Motor neuron (in vitro differentiated cells): Measurements from ENCODE around the gene DLGAP3. TPM values are rescaled to one million over a fixed set of nuclear protein-coding genes. Genes with fewer than 3 reads are reported as not detected.

Experiments used
- ATAC-seq, 8 experiments: fragments of 200-7000 bp; cut with Tn5 transposase; replicated peaks in 6 of 8; 2 replicates each; pipeline ENCODE4 v1.8.0; 2021; ENCODE audit warnings: mild to moderate bottlenecking in 8 of 8, moderate library complexity in 8 of 8
- H3K27ac ChIP-seq, 2 donors: fragments of 250-450 bp; sonication (Bioruptor Pico); 2 replicates each; pipeline ENCODE4 v1.9.0; 2021; ENCODE audit warnings: antibody characterized with exemption in 2 of 2, mild to moderate bottlenecking in 2 of 2, moderate library complexity in 1 of 2
- H3K4me1 ChIP-seq, 2 donors: fragments of 250-450 bp; sonication (Bioruptor Pico); replicated peaks in 1 of 2; 2 replicates each; pipeline ENCODE4 v1.6.1; 2021; ENCODE audit warnings: antibody characterized with exemption in 2 of 2, mild to moderate bottlenecking in 2 of 2, moderate library complexity in 1 of 2
- H3K4me3 ChIP-seq, 5 donors: fragments of 250-450 bp; sonication (Bioruptor Pico); 2 replicates each; pipeline ENCODE4 v1.9.0; 2021; ENCODE audit warnings: antibody characterized with exemption in 5 of 5, mild to moderate bottlenecking in 5 of 5, moderate library complexity in 4 of 5
- WGBS, 10 experiments: fragments of 450-650 bp; shearing (Covaris generic); methylation state at CpG; one replicate each; pipeline ENCODE4 v1.0.0; 2022; 5-methylcytosine and 5-hydroxymethylcytosine counted together
- in situ Hi-C, 9 experiments: fragments of 400-800 bp; cut with MboI; loops; one replicate each; pipeline ENCODE4 v1.15.0; 2021; ENCODE audit warnings: low sequenced_read_pairs in 9 of 9, low pct_unique_long_range_greater_than_20kb in 2 of 9; ENCODE audit not compliant: unreplicated experiment in 9 of 9
- total RNA-seq, 8 experiments: library from RNA; unstranded; fragments of 300-600 nt; gene quantifications; 2 replicates each; pipeline versions ENCODE4 v1.2.3 to v1.2.4, GENCODE V29; 2022

The DLGAP3 gene
- total RNA-seq, 8 experiments from 2014 or later = 0.21 to 8.2 (median 4.1) TPM

DNA sequence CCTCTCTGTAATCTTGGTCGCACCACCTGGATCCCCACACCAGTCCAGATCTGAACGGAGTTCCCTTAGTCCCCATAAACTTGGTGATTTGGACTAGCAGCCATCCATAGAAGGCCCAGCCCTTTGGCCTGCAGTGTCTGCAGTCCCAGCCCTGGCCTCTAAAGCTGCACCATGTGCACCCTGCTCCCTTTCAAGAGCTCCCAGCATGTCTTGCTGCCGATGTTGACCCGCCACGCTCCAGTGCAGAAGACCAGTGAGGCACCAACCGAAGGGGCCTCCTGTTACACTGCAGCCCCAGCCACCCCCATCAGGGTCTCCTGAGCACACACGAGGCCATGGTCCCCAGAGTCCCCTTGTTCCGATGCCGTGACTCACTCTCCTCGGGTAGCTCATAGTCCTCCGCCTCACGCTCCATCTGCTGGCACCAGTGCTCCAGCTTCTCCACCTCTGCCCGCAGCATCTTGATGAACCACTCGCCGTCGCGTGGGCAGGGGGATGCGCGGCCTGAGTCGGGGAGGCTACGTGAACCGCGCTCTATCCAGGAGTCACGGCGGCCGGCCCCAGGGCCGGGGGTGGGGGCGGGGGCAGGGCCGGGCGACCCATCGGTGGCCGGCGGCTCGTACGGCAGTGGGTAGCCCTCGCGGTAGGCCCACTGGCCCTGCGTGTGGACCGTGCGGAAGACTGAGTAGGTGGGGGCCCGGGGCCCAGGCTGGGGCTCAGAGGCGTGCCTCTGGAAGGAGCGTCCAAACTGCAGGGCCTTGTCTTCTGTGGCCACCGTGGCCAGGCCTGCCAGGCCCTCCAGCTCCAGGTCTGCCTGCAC, 61.0 kb downstream of the DLGAP3 start:
- Histone ChIP-seq H3K4me1 (peaks cover 7 to 13% of the 10 kb centered on the region in 2 donors), H3K4me3 (no peak overlapping the region), H3K27ac (no peak overlapping the region)
- no peak for ATAC-seq
- in situ Hi-C loops = no loop called here
- WGBS, 10 experiments = 20 to 100% (median 86%) methylated on average over 1 to 17 of the region's 44 CpGs; no CpG with 5 or more reads in 3 of the 10 experiments

DNA sequence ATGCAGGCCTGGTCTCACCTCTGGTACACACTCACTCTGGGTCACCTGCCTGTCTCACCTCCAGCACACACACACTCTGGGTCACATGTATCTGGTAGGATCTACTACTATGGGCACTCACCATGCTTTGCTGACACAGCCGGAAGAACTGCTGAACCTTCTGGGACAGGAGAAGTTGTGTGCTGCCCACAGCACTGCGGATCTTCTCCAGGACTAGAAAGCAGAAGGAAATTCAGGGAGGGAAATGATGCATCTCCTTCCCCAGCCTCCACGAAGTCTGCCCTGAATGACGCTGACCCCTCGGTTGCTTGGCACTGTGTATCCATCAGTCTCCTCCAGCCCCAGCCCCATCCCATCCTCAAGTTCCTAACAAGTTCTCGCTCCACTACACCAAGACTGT, 62.0 kb downstream of the DLGAP3 start:
- H3K27ac ChIP-seq = no peak overlapping the region
- no peak for ATAC-seq
- peaks cover 7 to 13% of the 10 kb centered on the region in 2 donors for H3K4me1 ChIP-seq
- no peak overlapping the region for H3K4me3 ChIP-seq
- in situ Hi-C loops = no loop called here
- WGBS, 10 experiments = 63 to 100% (median 93%) methylated on average over 1 to 4 of the region's 6 CpGs

DNA sequence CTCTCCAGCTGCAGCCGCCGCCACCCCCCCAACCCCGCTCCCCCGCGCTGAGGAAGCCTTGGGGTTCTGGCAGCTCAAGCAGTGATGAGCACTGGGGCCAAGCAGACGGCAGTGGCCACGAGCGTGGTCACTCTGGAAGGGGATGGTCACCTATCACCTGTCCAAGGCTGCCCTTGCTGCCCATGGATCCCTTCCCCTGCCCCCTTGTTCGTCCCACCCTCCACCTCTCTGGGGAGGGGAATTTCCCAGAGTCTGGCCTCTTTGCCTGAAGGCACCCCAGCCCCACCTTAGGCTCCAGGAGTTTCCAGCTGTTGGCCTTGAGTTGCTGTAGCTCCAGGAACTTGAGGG, 62.7 kb downstream of the DLGAP3 start:
- H3K27ac ChIP-seq = no peak overlapping the region
- ATAC-seq = no peak
- peaks cover 7 to 13% of the 10 kb centered on the region in 2 donors for H3K4me1 ChIP-seq
- in situ Hi-C loops = no loop called here
- H3K4me3 ChIP-seq = peak overlapping the region in 3 of 5 donors; percentile 44 to 49 (median 44)
- 49 to 100% methylated on average over 1 to 3 of the region's 9 CpGs; no CpG with 5 or more reads in 8 of the 10 experiments for WGBS, 10 experiments

DNA sequence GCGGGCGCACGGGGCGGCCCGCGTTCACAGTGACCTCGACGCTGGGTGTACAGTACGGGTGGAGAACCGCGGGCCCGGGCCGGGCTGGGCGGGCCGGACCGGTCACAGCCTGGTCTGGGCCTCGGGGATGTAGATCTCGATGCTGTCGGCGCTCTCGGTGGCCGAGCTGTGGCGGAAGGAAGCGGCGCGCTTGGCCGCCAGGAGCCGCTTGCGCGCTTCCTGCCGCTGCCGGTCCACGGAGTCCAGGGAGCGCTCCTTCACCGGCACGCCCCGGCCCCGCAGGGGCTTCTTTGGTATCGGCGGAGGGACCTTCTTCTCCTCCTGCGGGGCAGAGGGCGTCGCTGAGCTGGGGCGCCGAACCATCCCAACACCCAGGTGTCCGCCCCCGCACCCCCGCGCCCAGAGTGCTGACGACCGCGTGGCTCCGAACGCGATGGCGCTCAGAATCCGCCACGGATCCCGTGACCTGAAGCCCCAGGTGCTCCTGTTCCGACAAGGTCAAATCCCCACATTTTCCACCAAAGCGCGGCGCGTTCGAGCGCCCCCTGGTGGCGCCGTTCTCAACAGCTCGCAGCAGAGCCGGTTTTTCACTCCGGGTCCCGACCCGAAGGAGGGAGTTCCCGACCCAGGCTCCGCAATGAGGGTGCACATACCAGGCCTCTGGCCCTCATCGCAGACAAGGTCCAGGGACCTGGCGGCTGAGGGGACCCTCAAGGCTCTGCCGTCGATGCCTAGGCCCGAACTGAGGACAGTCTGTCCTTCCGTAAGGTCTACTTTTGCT, 63.3 kb downstream of the DLGAP3 start:
- Histone ChIP-seq H3K4me1 (peaks cover 7 to 13% of the 10 kb centered on the region in 2 donors), H3K4me3 (peak overlapping the region; percentile 36 to 49 (median 44)), H3K27ac (peak overlapping the region in 1 of 2 donors; percentile 46)
- WGBS, 10 experiments = 0 to 23% (median 3%) methylated on average over 3 to 41 of the region's 81 CpGs; no CpG with 5 or more reads in 4 of the 10 experiments
- ATAC-seq = peak; percentile 68 to 92 (median 80)
- in situ Hi-C loops = no loop called here

DNA sequence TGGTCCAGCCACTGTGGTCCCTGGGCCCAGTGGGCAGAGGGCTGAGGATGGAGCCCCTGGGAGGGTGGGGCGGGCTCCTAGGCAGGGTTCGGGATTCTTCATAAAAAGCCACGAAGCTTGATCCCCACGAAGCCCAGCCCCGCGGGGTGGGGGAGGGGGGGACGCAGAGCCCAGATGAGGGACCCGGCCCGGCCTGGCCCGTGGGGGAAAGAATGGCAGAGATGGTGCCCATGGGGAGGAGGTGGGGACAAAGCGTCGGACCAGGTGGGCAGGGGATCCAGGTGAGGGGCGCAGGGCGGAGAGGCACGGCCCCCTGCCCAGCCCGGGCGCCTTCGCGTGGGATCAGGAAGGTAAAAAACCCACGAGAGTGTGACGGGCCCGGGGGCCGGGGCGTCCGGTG, 63.9 kb downstream of the DLGAP3 start:
- ATAC-seq = peak in 1 of 8 experiments; percentile 0
- in situ Hi-C loops = no loop called here
- Histone ChIP-seq H3K4me3 (peak overlapping the region; percentile 36 to 49 (median 44)), H3K27ac (peak overlapping the region in 1 of 2 donors; percentile 46), H3K4me1 (peaks cover 7 to 11% of the 10 kb centered on the region in 2 donors)
- no CpG with 5 or more reads among the region's 25 CpGs for WGBS, 10 experiments

DNA sequence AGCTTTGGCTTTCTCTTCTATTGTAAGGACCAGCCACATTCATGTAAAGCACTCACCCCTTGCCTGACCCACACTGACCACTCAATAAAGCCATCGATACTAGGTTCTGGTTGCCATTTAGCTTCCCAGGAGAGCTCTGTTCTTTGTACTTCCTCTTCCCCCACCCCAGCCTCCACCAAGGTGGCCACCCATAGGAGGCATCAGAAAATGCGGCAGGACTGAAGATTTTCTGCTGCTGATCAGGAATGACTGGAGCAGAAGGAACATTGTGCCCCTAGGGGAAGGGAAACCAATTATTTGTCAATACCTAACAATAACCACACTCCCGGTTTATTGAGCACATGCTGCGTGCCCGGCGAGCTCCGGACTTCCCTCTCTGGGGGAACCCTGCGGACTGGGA, 64.7 kb downstream of the DLGAP3 start:
- no peak overlapping the region for H3K4me3 ChIP-seq
- no peak for ATAC-seq
- 60 to 100% (median 98%) methylated on average over 1 to 7 of the region's 8 CpGs; no CpG with 5 or more reads in 2 of the 10 experiments for WGBS, 10 experiments
- in situ Hi-C loops = no loop called here
- no peak overlapping the region for H3K27ac ChIP-seq
- peaks cover 7% of the 10 kb centered on the region in 2 donors for H3K4me1 ChIP-seq

DNA sequence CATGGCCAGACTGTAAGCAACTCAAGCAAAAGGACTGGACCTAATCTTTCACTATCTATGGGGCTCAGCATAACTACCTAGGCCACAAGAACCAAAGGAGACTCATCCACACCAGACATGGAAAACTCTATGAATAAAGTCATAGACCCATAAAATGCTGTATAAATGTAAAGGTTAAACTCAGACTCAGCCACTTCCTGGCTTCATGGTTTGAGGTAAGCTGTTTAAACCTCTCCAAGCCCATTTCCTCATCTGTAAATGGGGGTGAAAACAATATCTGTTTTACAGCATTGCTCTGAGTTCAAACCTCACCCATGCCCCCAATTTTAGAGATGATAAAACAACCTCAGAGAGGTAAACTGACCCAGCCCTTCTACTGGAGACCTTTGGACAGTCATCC, 65.9 kb downstream of the DLGAP3 start:
- Histone ChIP-seq H3K27ac (no peak overlapping the region), H3K4me3 (no peak overlapping the region), H3K4me1 (peaks cover 10 to 12% of the 10 kb centered on the region in 2 donors)
- in situ Hi-C loops = no loop called here
- ATAC-seq = no peak

DNA sequence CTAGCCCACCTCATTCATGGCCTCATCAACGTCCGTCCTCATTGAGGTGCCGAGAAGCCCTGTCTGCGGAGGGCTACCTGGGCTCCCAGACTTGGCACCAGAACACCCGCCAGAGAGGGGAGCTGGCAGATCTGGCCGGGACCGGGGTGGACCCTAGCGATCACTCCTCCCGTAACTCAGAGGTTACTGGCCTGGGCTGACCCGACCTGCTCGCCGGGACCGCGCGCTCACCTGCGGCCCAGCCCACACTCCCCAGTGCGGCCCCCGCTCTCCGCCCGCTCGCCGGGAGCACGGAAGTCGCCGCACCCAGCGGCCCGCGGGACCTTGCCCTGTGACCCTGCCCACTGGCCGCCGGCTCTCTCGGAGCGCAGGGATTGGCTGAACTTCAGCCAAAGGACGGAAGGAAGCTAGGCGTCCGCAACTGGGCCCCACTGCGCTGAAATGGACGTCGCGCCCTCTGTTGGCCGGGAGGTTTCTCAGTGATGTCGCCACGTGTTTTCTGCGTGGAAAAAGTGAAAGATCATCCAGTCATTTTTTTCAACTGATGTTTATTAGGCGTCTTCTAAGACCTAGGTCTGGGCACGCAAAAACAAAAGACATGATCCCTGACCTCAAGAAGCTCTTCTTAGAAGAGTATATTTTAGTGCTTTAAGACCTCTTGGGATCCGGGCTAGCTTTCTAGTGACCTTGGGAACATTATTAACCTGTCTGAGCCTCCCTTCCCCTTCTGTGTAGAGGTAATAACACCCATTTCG, 69.8 kb downstream of the DLGAP3 start, which contains the start of gene SMIM12:
Gene SMIM12, minus strand, starts transcription at position 304 of the 755 bp plus-strand sequence. CDS start 3,772 bp downstream, outside the sequence.
- ATAC-seq = peak; percentile 96 to 100 (median 99)
- Histone ChIP-seq H3K4me3 (peak within 1 kb of the TSS; percentile 60 to 95 (median 82)), H3K27ac (peak within 1 kb of the TSS; percentile 3 to 62), H3K4me1 (peaks cover 12 to 14% of the 10 kb centered on the region in 2 donors)
- in situ Hi-C loops = no loop called here
- WGBS, 10 experiments = 0 to 16% (median 4%) methylated on average over 1 to 26 of the region's 47 CpGs

DNA sequence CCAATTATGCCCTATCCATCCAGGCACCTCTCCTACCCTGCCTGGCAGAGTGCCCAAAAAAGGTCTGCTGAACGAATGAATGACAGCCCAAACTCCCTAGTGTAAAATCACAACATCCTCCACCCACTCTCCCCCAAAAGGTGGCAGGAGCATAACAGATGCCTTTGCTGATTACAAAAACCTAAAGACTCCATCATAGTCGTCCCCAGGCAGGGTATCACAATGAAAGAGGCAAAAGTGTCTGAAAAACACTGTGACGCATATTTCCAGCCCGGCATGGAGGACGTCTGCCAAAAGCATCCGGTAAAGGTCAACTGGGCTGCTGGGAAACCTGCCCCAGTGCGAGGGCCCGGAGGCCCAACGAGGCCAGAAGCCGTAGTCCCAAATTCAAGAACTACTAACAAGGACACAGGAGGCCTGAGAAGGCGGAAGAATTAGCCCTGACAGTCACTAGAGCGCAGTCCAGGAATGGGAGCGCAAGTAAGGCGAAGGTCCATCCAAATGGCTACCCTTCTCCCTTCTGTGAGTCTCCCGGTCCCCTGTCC, 70.5 kb downstream of the DLGAP3 start:
- peak in 3 of 8 experiments; percentile 40 to 62 (median 51) for ATAC-seq
- peaks cover 12 to 14% of the 10 kb centered on the region in 2 donors for H3K4me1 ChIP-seq
- WGBS, 10 experiments = 0 to 4% (median 1%) methylated on average over 1 to 13 of the region's 15 CpGs; no CpG with 5 or more reads in 2 of the 10 experiments
- in situ Hi-C loops = no loop called here
- peak overlapping the region; percentile 60 to 95 (median 82) for H3K4me3 ChIP-seq
- peak overlapping the region; percentile 3 to 62 for H3K27ac ChIP-seq

DNA sequence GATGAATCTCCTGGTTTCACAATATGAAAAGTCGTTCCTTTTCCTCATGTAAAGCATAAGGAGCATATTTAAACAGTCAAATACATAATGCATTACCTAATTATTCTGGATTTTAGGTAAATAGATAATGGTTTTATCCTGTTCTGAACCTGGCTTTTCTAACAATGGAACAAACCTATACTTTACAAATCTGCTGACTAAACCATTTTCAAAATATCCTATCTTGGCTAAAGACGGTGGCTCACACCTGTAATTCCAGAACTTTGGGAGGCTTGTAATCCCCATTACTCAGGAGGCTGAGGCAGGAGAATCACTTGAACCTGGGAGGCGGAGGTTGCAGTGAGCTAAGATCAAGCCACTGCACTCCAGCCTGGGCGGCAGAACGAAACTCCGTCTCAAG, 72.8 kb downstream of the DLGAP3 start:
- H3K4me3 ChIP-seq = no peak overlapping the region
- WGBS, 10 experiments = 80 to 100% (median 96%) methylated on average over 1 to 6 of the region's 6 CpGs; no CpG with 5 or more reads in 1 of the 10 experiments
- no peak for ATAC-seq
- peaks cover 12 to 14% of the 10 kb centered on the region in 2 donors for H3K4me1 ChIP-seq
- H3K27ac ChIP-seq = no peak overlapping the region
- in situ Hi-C loops = no loop called here

DNA sequence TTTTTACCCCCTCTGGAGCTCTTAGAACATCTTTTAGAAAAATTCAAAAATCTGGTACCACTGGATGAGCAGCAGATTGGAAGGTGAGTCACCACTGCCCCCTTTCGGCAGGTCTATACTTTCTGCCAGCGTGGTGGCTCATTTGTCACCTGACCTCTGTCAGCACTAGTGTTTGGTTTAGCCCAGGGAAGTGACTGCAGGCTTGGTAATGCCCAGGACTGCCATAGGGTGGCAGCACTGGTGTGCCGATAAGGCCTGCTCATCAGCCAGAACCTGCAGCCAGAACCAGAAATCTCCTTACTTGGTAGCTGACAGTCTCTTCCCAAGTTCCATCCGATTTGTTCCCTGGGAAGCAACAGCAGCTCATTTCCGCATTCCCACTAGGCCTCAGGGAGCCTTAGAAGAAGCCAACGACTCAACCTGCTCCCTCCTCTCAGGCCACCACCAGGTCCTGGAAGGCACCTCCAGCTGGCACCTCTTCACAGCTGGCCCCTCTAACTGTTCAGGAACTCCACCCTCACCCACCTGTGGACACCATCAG, 76.7 kb downstream of the DLGAP3 start:
- no peaks in the 10 kb centered on the region for H3K4me1 ChIP-seq
- H3K27ac ChIP-seq = no peak overlapping the region
- in situ Hi-C loops = no loop called here
- no peak overlapping the region for H3K4me3 ChIP-seq
- ATAC-seq = peak; percentile 95 to 99 (median 97)
- 0 to 37% (median 6%) methylated on average over 1 to 6 of the region's 6 CpGs; no CpG with 5 or more reads in 3 of the 10 experiments for WGBS, 10 experiments

DNA sequence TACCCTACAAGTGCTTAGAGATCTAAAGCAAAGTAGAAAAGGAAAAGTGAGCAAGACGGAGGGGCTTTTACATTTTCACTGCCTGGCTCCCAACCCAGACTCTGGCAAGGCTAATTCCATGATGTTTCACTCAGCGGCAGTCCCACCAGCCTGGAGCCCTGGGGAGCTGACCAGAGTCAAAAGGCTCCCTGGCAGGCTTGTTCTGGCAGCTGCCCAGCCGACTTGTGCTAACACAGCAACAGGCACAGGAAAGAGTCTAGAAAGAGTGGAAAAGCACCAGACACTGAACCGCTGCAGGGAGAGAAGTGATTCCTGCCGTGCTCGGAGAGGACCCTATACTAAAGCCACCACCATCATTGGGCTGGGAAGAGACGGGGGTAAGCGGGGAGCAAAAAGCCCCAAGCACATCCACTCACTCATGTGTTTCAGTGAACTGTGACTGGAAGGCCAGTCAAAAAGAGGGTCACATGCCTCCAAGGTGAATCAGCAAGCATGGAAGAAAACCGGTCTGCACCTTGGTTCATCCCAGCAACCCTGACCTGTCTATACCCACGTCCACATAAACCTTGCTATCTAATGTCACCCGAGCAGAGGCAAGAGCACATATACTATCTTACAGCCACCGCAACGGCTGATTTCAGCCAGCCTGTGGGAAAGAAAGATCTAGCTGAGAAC, 77.9 kb downstream of the DLGAP3 start:
- H3K27ac ChIP-seq = no peak overlapping the region
- 66 to 100% (median 90%) methylated on average over 1 to 11 of the region's 13 CpGs; no CpG with 5 or more reads in 1 of the 10 experiments for WGBS, 10 experiments
- in situ Hi-C loops = no loop called here
- no peak overlapping the region for H3K4me3 ChIP-seq
- H3K4me1 ChIP-seq = peaks cover 11 to 12% of the 10 kb centered on the region in 2 donors
- no peak for ATAC-seq
